Upper lobe of right lung (tissue), 1 donor: Measurements from ENCODE around the gene PRDM15. TPM values are rescaled to one million over a fixed set of nuclear protein-coding genes. Genes with fewer than 3 reads are reported as not detected.

Experiments
- ATAC-seq: fragments of 200-7000 bp; cut with Tn5 transposase; one replicate; pipeline ENCODE4 v1.9.1; 2020; ENCODE audit warnings: mild to moderate bottlenecking, moderate library complexity
- DNase-seq: peaks from one replicate; pipeline ENCODE4 v3.0.0-alpha.2; 2020
- H3K27ac ChIP-seq: fragments of 200-600 bp; one replicate; pipeline ENCODE4 v1.8.0; 2022
- H3K27me3 ChIP-seq: fragments of 200-600 bp; one replicate; pipeline ENCODE4 v1.8.0; 2022; ENCODE audit warnings: mild to moderate bottlenecking
- H3K36me3 ChIP-seq: fragments of 200-600 bp; one replicate; pipeline ENCODE4 v1.8.0; 2022
- H3K4me1 ChIP-seq: fragments of 200-600 bp; one replicate; pipeline ENCODE4 v1.8.0; 2022
- H3K4me3 ChIP-seq: fragments of 200-600 bp; one replicate; pipeline ENCODE4 v1.8.0; 2022; ENCODE audit warnings: mild to moderate bottlenecking
- H3K9me3 ChIP-seq: fragments of 200-600 bp; one replicate; pipeline ENCODE4 v1.8.0; 2022
- intact Hi-C: fragments of 100-400 bp; cut with DNase I; formaldehyde crosslinking; loops from one replicate; pipeline ENCODE4 v1.11.0; 2022
- total RNA-seq: library from RNA; stranded (reverse); fragmentation: NEBNext Ultra II Directional; extraction: Animal tissue kit (Norgen Biotek cat#: 25700); gene quantifications from one replicate; pipeline ENCODE4 v1.2.1, GENCODE V29; 2021
- TF ChIP-seq, protein P1 (sequence below): fragments of 200-600 bp; IDR thresholded peaks from one replicate; pipeline ENCODE4 v1.8.0; 2022; ENCODE audit warnings: antibody characterized with exemption
- donor health status: DM: no; HTN: yes; CAD: no; lungs with severe emphysema.

Gene PRDM15
- total RNA-seq, 1 donor from 2014 or later: 7.4 TPM

DNA sequence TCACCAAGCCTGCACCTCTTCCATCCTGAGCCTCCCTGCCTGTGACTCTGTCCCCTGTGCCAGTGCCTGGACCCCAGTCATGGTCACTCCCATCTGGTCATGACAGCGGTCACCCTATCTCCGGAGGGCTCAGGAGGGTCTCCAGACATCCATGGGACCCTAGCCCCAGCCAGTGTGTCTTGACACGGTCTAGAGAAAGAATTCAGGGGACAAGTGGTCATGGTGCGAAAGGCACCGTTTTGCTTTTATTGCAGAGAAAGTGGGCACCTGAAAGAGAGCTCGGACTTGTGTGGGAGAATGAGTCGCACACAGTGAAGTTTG, 107.6 kb downstream of the PRDM15 start:
- Histone ChIP-seq H3K36me3 (no peaks in the 10 kb centered on the region), H3K27me3 (peaks cover 52% of the 10 kb centered on the region), H3K4me3 (no peak overlapping the region), H3K9me3 (no peaks in the 10 kb centered on the region), H3K4me1 (peaks cover 19% of the 10 kb centered on the region), H3K27ac (no peak overlapping the region)
- ATAC-seq (no peak), DNase-seq (no peak)
- intact Hi-C loops: no loop called here
- TF ChIP-seq, protein P1, sequence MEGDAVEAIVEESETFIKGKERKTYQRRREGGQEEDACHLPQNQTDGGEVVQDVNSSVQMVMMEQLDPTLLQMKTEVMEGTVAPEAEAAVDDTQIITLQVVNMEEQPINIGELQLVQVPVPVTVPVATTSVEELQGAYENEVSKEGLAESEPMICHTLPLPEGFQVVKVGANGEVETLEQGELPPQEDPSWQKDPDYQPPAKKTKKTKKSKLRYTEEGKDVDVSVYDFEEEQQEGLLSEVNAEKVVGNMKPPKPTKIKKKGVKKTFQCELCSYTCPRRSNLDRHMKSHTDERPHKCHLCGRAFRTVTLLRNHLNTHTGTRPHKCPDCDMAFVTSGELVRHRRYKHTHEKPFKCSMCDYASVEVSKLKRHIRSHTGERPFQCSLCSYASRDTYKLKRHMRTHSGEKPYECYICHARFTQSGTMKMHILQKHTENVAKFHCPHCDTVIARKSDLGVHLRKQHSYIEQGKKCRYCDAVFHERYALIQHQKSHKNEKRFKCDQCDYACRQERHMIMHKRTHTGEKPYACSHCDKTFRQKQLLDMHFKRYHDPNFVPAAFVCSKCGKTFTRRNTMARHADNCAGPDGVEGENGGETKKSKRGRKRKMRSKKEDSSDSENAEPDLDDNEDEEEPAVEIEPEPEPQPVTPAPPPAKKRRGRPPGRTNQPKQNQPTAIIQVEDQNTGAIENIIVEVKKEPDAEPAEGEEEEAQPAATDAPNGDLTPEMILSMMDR: no peak

DNA sequence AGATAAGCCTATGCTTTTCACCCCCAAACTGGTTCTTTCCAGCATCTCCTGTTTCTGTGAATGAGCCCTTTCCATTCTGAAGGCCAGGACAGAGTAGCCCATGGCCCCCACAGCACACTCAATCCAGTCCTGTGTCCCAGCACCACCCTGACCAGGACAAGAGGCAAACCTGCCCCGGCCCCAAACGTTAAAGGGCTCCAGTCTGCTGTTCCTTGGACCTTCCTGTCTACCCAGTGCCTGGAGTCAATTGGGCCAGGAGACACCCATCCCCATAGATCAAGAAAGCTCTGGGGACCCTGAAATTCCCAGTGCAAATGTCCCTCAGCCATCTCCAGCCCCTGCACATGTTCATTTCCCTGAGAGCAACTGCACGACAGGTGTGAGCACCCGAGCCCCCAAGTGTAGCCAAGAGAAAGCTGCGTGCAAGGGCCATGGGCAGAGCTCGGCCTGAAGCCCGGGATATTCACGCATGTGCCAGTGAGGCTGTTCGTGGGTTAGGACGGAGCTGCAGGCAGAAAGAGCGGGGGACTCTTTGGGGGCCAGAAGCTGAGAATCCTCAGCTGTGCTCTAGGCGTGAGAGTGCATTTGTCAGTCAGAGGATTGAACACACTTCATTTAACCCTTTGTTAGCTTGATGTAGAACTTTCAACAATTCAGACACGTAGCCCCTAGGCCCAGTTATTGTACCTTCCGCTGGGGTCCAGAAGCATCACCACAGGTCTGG, 108.1 kb downstream of the PRDM15 start:
- no peaks in the 10 kb centered on the region for H3K36me3 ChIP-seq
- ATAC-seq (no peak), DNase-seq (peak; percentile 38)
- TF ChIP-seq, protein P1: no peak
- no peaks in the 10 kb centered on the region for H3K9me3 ChIP-seq
- peaks cover 58% of the 10 kb centered on the region for H3K27me3 ChIP-seq
- intact Hi-C loops: no loop called here
- H3K4me3 ChIP-seq: no peak overlapping the region
- H3K27ac ChIP-seq: no peak overlapping the region
- peaks cover 22% of the 10 kb centered on the region for H3K4me1 ChIP-seq

DNA sequence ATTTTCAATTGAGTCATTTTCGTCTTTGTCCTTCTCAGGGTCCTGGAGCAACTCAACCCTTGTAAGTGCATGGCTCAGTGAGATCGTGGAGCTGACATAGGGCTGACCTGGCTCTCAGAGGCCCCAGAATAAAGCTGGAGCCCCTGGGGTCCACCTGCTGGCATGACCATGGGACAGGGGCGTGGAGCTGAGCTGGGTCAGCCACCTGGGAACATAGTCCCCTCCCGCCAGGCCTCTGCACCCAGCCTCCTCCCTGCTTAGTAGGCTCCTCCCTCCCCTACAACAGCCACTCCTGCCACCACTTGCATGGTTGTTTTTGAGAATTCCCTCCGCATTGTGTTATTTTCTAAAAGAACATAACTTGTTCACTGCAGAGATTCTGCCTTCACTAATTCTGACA, 109.2 kb downstream of the PRDM15 start:
- no peak for DNase-seq
- intact Hi-C loops: no loop called here
- no peak overlapping the region for H3K4me3 ChIP-seq
- no peak overlapping the region for H3K27ac ChIP-seq
- H3K9me3 ChIP-seq: no peaks in the 10 kb centered on the region
- no peak for ATAC-seq
- peaks cover 22% of the 10 kb centered on the region for H3K4me1 ChIP-seq
- TF ChIP-seq, protein P1: no peak
- H3K36me3 ChIP-seq: no peaks in the 10 kb centered on the region
- peaks cover 67% of the 10 kb centered on the region for H3K27me3 ChIP-seq

DNA sequence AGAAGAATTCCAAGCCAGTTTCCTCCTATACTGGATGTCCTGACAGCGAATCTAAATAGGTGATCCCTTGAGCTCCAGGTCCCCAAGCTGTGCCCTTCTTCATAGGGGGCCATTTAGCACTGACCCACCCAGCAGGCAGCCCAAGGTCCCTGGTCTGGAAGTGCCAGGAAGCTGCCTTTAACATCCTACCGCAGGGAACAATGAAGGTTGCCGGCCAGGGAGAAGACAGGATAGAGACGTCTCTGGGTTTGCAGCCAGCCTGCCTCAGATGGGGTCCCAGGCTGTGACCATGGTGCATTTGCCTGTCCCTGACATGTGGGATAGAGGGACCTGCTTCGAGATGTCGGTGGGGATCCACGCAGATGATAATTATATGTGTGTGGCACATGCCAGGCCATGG, 109.6 kb downstream of the PRDM15 start:
- TF ChIP-seq, protein P1: no peak
- peaks cover 67% of the 10 kb centered on the region for H3K27me3 ChIP-seq
- H3K9me3 ChIP-seq: no peaks in the 10 kb centered on the region
- H3K4me3 ChIP-seq: no peak overlapping the region
- H3K27ac ChIP-seq: no peak overlapping the region
- intact Hi-C loops: no loop called here
- DNase-seq: peak; percentile 31
- ATAC-seq: no peak
- no peaks in the 10 kb centered on the region for H3K36me3 ChIP-seq
- H3K4me1 ChIP-seq: peaks cover 22% of the 10 kb centered on the region

DNA sequence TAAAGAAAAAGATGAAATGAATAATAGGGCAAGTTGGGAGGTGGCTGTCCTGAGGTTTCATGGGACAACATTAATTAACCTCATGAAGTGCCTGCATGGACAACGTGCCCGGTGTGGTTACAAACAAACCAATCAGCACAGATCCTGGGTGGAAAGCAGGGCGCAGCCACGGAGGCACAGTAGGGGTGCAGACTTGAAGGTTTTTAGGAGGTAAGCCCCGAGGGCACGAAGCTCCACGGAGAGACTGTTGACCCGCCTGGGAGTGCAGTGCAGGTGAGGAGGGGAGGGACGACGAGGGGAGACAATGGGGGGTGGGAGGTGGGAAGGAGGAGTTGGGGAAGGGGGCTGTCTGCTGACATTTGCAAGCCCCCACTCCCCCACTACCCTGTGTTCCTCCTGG, 110.0 kb downstream of the PRDM15 start:
- no peaks in the 10 kb centered on the region for H3K36me3 ChIP-seq
- TF ChIP-seq, protein P1: no peak
- no peak overlapping the region for H3K27ac ChIP-seq
- H3K27me3 ChIP-seq: peaks cover 71% of the 10 kb centered on the region
- DNase-seq (peak; percentile 58), ATAC-seq (no peak)
- H3K4me1 ChIP-seq: peaks cover 22% of the 10 kb centered on the region
- peak overlapping the region; percentile 36 for H3K4me3 ChIP-seq
- H3K9me3 ChIP-seq: no peaks in the 10 kb centered on the region
- intact Hi-C loops: no loop called here
